Measurements from ENCODE around the gene NENF.

Gene NENF

DNA sequence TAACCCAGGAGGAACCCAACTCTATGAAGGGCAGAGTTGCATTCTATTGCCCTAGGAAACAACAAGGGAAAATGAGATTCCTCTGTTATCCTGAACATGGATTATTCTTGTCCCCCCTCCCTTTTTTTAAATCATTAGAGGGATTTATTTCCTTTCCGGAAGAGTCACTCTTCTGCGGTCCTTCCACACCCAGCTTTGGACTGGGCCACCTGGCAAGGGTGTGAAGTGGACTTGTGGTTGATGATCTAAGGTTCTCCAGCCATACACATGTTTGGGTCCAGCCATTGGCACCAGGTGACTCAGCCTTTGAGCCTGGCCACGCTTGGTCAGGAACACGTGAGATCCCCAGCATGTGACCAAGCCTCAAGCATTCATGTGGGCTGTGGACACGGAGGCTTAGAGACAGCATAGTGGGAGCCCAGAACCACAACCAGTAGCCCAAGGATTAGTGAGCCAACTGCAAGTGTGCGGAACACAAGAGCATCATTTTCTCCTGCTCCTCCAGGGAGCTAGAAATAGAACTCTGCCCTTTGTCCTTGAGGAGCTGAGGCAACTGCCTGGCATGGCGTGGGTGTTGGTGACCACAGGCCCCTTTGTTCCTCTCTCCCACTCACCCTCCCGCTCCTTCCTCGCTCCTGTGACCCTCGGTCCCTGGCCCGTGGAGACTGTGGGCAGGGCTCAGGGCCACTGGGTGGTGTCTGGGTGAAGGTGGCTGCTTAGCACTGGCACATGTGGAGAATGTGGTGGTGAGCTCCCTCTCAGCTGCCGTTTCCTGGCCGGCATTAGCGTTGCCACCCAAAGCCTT, 50.1 kb downstream of the NENF start:
- DNase-seq, result no peak

- DNase-seq, result no peak
Measured at GRCh38 chr1:212484701-212485570, 52.2 kb downstream of the NENF start.

GRCh38 chr1:212485571-212485912, 52.8 kb downstream of the NENF start:
- DNase-seq, result no peak

- DNase-seq, result no peak
Measured at GRCh38 chr1:212485913-212486618, 53.3 kb downstream of the NENF start.

DNA sequence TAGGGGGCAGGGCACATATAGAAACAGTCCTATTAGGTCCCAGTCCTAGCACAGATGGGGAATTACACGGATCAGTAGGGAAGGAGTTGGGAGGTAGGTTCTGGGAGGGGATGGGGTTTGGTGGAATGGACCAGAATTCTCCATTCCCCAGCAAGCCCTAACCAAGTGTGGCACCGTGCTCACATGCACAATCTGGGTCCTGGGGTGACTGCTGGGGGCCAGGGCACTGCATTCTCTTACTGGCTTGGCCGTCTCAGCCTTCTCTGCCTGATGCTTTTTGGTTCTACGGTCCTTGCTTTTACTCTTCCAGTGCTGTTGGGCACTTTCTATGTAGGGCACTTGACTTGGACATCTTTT, 53.9 kb downstream of the NENF start:
- no peak for DNase-seq

GRCh38 chr1:212487286-212487685, 54.6 kb downstream of the NENF start:
- DNase-seq, result no peak

DNA sequence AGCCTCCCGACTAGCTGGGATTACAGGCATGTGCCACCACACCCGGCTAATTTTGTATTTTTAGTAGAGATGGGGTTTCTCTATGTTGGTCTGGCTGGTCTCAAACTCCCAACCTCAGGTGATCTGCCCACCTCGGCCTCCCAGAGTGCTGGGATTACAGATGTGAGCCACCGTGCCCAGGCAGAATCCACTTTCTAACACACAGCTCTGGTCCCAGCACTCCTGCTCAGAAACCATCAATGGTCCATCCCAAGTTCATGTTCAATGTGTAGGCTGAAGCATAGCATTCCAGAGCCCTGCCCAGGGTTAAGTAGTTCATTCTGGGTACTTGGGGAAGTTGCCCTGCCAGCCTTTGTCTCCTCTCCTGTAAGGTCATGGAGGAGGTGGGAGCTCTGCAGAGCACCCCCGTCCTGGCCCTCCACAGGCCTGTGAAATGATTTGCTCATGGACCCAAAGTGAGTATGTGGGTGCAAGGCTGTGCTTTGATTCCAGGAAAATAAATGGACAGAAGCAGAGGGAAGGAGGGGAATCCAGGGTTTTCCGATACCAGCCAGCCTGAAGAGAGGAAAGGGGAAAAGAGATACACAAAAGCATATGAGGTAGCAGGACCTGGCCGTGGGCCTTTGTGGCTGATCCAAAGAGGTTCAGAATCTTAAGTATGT, 55.2 kb downstream of the NENF start:
- DNase-seq, result no peak

GRCh38 chr1:212488436-212489283, 55.9 kb downstream of the NENF start:
- no peak for DNase-seq

- no peak for DNase-seq
Measured at GRCh38 chr1:212489284-212489859, 56.7 kb downstream of the NENF start.

DNA sequence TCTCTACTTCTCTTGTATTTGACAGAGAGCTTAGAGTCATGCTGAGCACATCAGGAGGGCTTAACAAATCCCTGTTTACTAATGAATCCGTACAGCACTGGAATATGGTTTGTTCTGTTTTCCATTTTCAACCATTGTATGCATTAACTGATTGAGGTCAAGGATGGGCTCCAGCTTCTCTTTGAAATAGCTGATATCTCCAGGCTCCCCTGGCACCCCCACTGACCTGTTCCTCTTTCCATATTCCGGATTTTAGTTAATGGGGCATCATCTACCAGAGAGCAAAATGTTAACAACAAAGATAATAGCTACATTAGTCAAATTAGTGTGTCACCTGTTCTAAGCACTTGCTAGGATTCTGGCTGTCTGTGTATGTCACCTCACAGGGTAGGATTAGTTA, 57.6 kb downstream of the NENF start:
- DNase-seq, result no peak

DNA sequence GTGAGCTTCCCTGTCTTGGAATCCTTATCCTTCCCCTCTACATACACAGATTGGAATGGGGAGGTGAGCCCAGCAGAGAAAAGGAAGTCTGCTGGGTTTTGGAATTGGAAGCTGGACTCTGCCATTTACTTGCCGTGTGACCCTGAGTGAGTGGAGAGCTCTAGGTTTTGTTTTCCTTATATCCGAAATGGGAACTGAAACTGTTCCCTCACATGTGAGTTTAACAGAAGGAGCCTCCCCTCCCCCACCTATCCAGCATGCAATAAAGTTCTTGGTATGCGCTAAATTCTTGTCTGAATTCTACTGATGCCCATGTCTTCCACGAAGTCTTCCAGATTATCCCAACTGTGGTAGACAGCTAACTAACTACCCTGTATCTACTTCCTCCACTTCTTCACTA, 58.7 kb downstream of the NENF start:
- DNase-seq, result no peak
